Measurements from ENCODE around the gene ALAD.

- no peak for TF ChIP-seq CTCF (IDR thresholded peaks at IDR 0.05; ENCODE audit: low read depth, low read length, poor library complexity, severe bottlenecking)
- no peak for TF ChIP-seq EZH2phosphoT487 (IDR thresholded peaks at IDR 0.05; ENCODE audit: borderline replicate concordance, low read length)
Observed at GRCh38 chr9:113389451-113389850, 11.6 kb downstream of the ALAD start.

All from DOHH2 (cell line).